Prostate gland (tissue), 2 donors: ENCODE data around the gene TNNI2.

Source experiments
- POLR2A ChIP-seq: fragments of 450-650 bp; IDR thresholded peaks from one replicate; pipeline ENCODE4 v1.6.1; 2016; ENCODE audit warnings: antibody characterized with exemption, mild to moderate bottlenecking
- POLR2AphosphoS5 ChIP-seq: sonication (generic); formaldehyde crosslinking; IDR thresholded peaks from one replicate; pipeline ENCODE4 v1.6.1; 2017; ENCODE audit warnings: antibody characterized with exemption
- TF ChIP-seq, protein P1 (sequence below), 4 experiments: fragments of 200-600 bp in 2 of 4; fragments of 450-650 bp in 2 of 4; sonication (generic) in 2 of 4; IDR thresholded peaks; 1 replicate in 3 of 4; 2 replicates in 1 of 4; pipeline ENCODE4 v1.5.1; 2016 to 2019; ENCODE audit warnings: antibody characterized with exemption in 4 of 4, mild to moderate bottlenecking in 2 of 4, moderate library complexity in 2 of 4

- TF ChIP-seq, protein P1, sequence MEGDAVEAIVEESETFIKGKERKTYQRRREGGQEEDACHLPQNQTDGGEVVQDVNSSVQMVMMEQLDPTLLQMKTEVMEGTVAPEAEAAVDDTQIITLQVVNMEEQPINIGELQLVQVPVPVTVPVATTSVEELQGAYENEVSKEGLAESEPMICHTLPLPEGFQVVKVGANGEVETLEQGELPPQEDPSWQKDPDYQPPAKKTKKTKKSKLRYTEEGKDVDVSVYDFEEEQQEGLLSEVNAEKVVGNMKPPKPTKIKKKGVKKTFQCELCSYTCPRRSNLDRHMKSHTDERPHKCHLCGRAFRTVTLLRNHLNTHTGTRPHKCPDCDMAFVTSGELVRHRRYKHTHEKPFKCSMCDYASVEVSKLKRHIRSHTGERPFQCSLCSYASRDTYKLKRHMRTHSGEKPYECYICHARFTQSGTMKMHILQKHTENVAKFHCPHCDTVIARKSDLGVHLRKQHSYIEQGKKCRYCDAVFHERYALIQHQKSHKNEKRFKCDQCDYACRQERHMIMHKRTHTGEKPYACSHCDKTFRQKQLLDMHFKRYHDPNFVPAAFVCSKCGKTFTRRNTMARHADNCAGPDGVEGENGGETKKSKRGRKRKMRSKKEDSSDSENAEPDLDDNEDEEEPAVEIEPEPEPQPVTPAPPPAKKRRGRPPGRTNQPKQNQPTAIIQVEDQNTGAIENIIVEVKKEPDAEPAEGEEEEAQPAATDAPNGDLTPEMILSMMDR (IDR thresholded peaks at IDR 0.05), result no peak
- TF ChIP-seq POLR2AphosphoS5, result no peak
- TF ChIP-seq POLR2A, result no peak
Measured at GRCh38 chr11:1845095-1845429, 6.3 kb downstream of the TNNI2 start.
